Measurements from ENCODE around the gene RASD1. TPM values are rescaled to one million over a fixed set of nuclear protein-coding genes. Genes with fewer than 3 reads are reported as not detected.

The RASD1 gene
- total RNA-seq, 1 experiment from 2014 or later, result 5.7 TPM

- DNase-seq, result no peak
- H3T11ph ChIP-seq (ENCODE audit: low read length), result no peak overlapping the region
- Mint-ChIP-seq H3K9me3 (no peaks in the 10 kb centered on the region), H3K27me3 (ENCODE audit: low read depth) (no peaks in the 10 kb centered on the region), H3K27ac (no peak overlapping the region; a peak in 1 of 7 replicates), H3K4me3 (no peak overlapping the region), H3K4me1 (peaks cover 8 to 16% of the 10 kb centered on the region in 2 experiments), H3K36me3 (ENCODE audit: insufficient read depth in 1 of 3, low read depth in 3 of 3) (peaks cover 0 to 3% (median 0%) of the 10 kb centered on the region in 3 experiments; a peak in 1 of 7 replicates)
- no peak for TF ChIP-seq CTCF (conservative IDR thresholded peaks at IDR 0.05)
- no peak overlapping the region for H2BK5ac ChIP-seq (ENCODE audit: insufficient read length, low read length)
- no peak overlapping the region for H3K4me2 ChIP-seq (ENCODE audit: insufficient read depth, insufficient read length, low read length)
- H3K9ac ChIP-seq (ENCODE audit: extremely low read depth, insufficient read length, low read length), result no peak overlapping the region
- H4K8ac ChIP-seq (replicated peaks; ENCODE audit: insufficient read length, low read depth, low read length), result no peak overlapping the region
- H3K56ac ChIP-seq (ENCODE audit: insufficient read length, low read depth, low read length), result no peak overlapping the region
- H3K18ac ChIP-seq (ENCODE audit: insufficient read length, low read depth, low read length), result no peak overlapping the region
- no peaks in the 10 kb centered on the region for H3K23me2 ChIP-seq (ENCODE audit: insufficient read length, low read depth, low read length, poor library complexity, severe bottlenecking)
- no peaks in the 10 kb centered on the region for H3K4me1 ChIP-seq (ENCODE audit: insufficient read depth, low read length)
- no peak overlapping the region for H4K5ac ChIP-seq (ENCODE audit: insufficient read length, low read depth, low read length)
- no peaks in the 10 kb centered on the region for H3K9me3 ChIP-seq (ENCODE audit: control insufficient read depth, low read depth, low read length)
- H2AFZ ChIP-seq (ENCODE audit: low read length), result no peak overlapping the region
- H2BK15ac ChIP-seq (ENCODE audit: low read depth, low read length), result no peak overlapping the region
- no peak overlapping the region for H2BK120ac ChIP-seq (ENCODE audit: low read depth, low read length, poor library complexity, severe bottlenecking)
- no peaks in the 10 kb centered on the region for H4K20me1 ChIP-seq (ENCODE audit: control insufficient read depth, insufficient read depth, insufficient read length)
- no peak overlapping the region for H2AK5ac ChIP-seq (ENCODE audit: insufficient read length, low read length)
- H3K27me3 ChIP-seq (ENCODE audit: insufficient read depth, low read length), result no peaks in the 10 kb centered on the region
- no peak overlapping the region for H2BK12ac ChIP-seq (ENCODE audit: insufficient read length, low read depth, low read length)
- H3K14ac ChIP-seq (ENCODE audit: insufficient read depth, low read length), result no peak overlapping the region
- H3K23ac ChIP-seq (ENCODE audit: insufficient read length, low read depth, low read length), result no peak overlapping the region
- H4K91ac ChIP-seq (ENCODE audit: insufficient read length, low read depth, low read length), result no peak overlapping the region
- H3K4ac ChIP-seq (ENCODE audit: low read depth, low read length), result no peak overlapping the region
- no peaks in the 10 kb centered on the region for H3K79me2 ChIP-seq (ENCODE audit: insufficient read depth, low read length)
- no peak overlapping the region for H3K27ac ChIP-seq (ENCODE audit: insufficient read length, low read depth, low read length)
- H3K79me1 ChIP-seq (ENCODE audit: insufficient read depth, low read depth, low read length, poor library complexity, severe bottlenecking), result no peaks in the 10 kb centered on the region
- no peak overlapping the region for H2BK20ac ChIP-seq (ENCODE audit: low read depth, low read length, poor library complexity, severe bottlenecking)
- WGBS (ENCODE audit: extremely low coverage, insufficient read length, low lambda C conversion rate), result no CpG with 5 or more reads among the region's 1 CpG
Measured at GRCh38 chr17:17532991-17533390, 36.8 kb upstream of the RASD1 start.
